Keratinocyte (primary cell): ENCODE measurements around the gene ACOXL.

ENCODE experiments used
- EZH2 ChIP-seq: IDR thresholded peaks from one replicate; pipeline ENCODE4 v1.6.1; 2012; ENCODE audit warnings: inconsistent platforms, mild to moderate bottlenecking, low read length, moderate library complexity
- TF ChIP-seq, protein P1 (sequence below), 3 experiments: IDR thresholded peaks in 1 of 3; conservative IDR thresholded peaks in 1 of 3; optimal IDR thresholded peaks in 1 of 3; 2 replicates in 2 of 3; 3 replicates in 1 of 3; pipeline versions ENCODE3 to v1.5.1; 2011; ENCODE audit warnings: low read length in 3 of 3, mild to moderate bottlenecking in 3 of 3, moderate library complexity in 2 of 3, control low read depth in 1 of 3, inconsistent platforms in 1 of 3; ENCODE audit not compliant: insufficient read depth in 2 of 3; ENCODE audit errors: extremely low read depth in 1 of 3

DNA sequence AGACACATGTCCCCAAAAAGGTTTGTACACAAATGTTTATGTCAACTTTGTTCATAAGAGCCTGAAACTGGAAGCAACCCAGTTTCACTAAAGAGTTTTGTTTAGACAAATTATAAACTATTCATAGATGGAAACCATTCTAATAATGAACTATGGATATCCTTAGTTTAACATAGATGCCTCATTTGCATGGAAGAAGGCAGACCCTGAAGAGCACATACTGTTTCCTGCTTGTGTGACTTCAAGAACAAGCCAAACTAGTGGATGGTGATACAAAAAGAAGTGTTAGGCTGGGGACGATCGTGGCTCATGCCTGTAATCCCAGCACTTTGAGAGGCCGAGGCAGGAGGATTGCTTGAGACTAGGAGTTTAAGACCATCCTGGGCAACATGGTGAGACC is 48.1 kb downstream of the ACOXL start:
- TF ChIP-seq, protein P1, sequence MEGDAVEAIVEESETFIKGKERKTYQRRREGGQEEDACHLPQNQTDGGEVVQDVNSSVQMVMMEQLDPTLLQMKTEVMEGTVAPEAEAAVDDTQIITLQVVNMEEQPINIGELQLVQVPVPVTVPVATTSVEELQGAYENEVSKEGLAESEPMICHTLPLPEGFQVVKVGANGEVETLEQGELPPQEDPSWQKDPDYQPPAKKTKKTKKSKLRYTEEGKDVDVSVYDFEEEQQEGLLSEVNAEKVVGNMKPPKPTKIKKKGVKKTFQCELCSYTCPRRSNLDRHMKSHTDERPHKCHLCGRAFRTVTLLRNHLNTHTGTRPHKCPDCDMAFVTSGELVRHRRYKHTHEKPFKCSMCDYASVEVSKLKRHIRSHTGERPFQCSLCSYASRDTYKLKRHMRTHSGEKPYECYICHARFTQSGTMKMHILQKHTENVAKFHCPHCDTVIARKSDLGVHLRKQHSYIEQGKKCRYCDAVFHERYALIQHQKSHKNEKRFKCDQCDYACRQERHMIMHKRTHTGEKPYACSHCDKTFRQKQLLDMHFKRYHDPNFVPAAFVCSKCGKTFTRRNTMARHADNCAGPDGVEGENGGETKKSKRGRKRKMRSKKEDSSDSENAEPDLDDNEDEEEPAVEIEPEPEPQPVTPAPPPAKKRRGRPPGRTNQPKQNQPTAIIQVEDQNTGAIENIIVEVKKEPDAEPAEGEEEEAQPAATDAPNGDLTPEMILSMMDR (optimal IDR thresholded peaks at IDR 0.05 in 1 of 3, IDR thresholded peaks at IDR 0.05 in 1 of 3, conservative IDR thresholded peaks at IDR 0.05 in 1 of 3; ENCODE audit: extremely low read depth in 1 of 3, insufficient read depth in 2 of 3, low read length in 3 of 3) = no peak
- TF ChIP-seq EZH2 = no peak
